GM12878 (cell line): Measurements from ENCODE around the gene ASGR1. TPM values are rescaled to one million over a fixed set of nuclear protein-coding genes. Genes with fewer than 3 reads are reported as not detected.

ENCODE experiments used
- BHLHE40 ChIP-seq, 2 experiments: fragments of 450-650 bp in 1 of 2; IDR thresholded peaks; 2 replicates each; pipeline ENCODE4 v1.6.1; 2011 to 2017; ENCODE audit warnings: low read depth in 2 of 2, borderline replicate concordance in 1 of 2, improper control_type of control experiment in 1 of 2, low read length in 1 of 2, mild to moderate bottlenecking in 1 of 2
- CBFB ChIP-seq: IDR thresholded peaks from 2 replicates; pipeline ENCODE4 v1.6.1; 2016; ENCODE audit warnings: antibody characterized with exemption, low read depth
- DPF2 ChIP-seq: fragments of 450-650 bp; IDR thresholded peaks from 2 replicates; pipeline ENCODE4 v1.6.1; 2017; ENCODE audit warnings: mild to moderate bottlenecking
- IKZF1 ChIP-seq: fragments of 450-650 bp; conservative IDR thresholded peaks from 2 replicates; pipeline ENCODE4 v1.6.1; 2017; ENCODE audit warnings: antibody characterized with exemption, mild to moderate bottlenecking
- MEF2B ChIP-seq: fragments of 450-650 bp; IDR thresholded peaks from 2 replicates; pipeline ENCODE4 v1.6.1; 2018; ENCODE audit warnings: mild to moderate bottlenecking, moderate library complexity; ENCODE audit not compliant: partially characterized antibody, poor library complexity, severe bottlenecking
- POU2F2 ChIP-seq: IDR thresholded peaks from 3 replicates; pipeline ENCODE4 v1.6.1; 2011; ENCODE audit warnings: low read depth, mild to moderate bottlenecking, low read length, borderline replicate concordance
- TAF1 ChIP-seq: IDR thresholded peaks from 2 replicates; pipeline ENCODE4 v1.6.1; 2011; ENCODE audit warnings: mild to moderate bottlenecking, low read depth, low read length, borderline replicate concordance
- ZNF217 ChIP-seq: fragments of 450-650 bp; IDR thresholded peaks from 2 replicates; pipeline ENCODE4 v1.6.1; 2017; ENCODE audit warnings: antibody characterized with exemption, mild to moderate bottlenecking
- ZNF384 ChIP-seq: IDR thresholded peaks from 2 replicates; pipeline ENCODE4 v1.6.1; 2012; ENCODE audit warnings: low read depth, mild to moderate bottlenecking, low read length, improper control_type of control experiment, borderline replicate concordance
- polyA plus RNA-seq, 11 experiments: library from polyadenylated mRNA; depleted of rRNA in 4 of 11; unstranded in 6 of 11; stranded (reverse) in 5 of 11; fragments of >200 nt; fragmentation: Nextera tagmentation in 4 of 11; fragmentation: Illumina TruSeq in 1 of 11; extraction: Ambion mirVana in 4 of 11; extraction: Trizol in 1 of 11; gene quantifications; 1 replicate in 1 of 11; 2 replicates in 10 of 11; pipeline versions ENCODE4 v1.2.1 to v1.2.3, GENCODE V29; 2011 to 2016; ENCODE audit warnings: inconsistent platforms in 2 of 11, missing spikeins in 2 of 11, low read depth in 1 of 11
- total RNA-seq, 4 experiments: library from RNA; depleted of rRNA in 3 of 4; stranded (reverse); fragments of >200 nt in 3 of 4; fragmentation: Illumina TruSeq in 1 of 4; extraction: Trizol in 1 of 4; gene quantifications; 2 replicates each; pipeline versions ENCODE4 v1.2.1 to v1.2.3, GENCODE V29; 2013 to 2021
- TF ChIP-seq, protein P1 (sequence below): fragments of 150-350 bp; IDR thresholded peaks from 2 replicates; pipeline ENCODE4 v1.6.1; 2014; ENCODE audit warnings: mild to moderate bottlenecking, low read depth, low read length
- TF ChIP-seq, protein P2 (sequence below): fragments of 450-650 bp; IDR thresholded peaks from 2 replicates; pipeline ENCODE4 v1.6.1; 2018; ENCODE audit warnings: mild to moderate bottlenecking, low read depth, moderate library complexity; ENCODE audit not compliant: partially characterized antibody
- TF ChIP-seq, protein P3 (sequence below), 3 experiments: IDR thresholded peaks in 2 of 3; conservative IDR thresholded peaks in 1 of 3; 2 replicates each; pipeline ENCODE4 v1.5.1; 2011; ENCODE audit warnings: low read depth in 3 of 3, low read length in 3 of 3, mild to moderate bottlenecking in 3 of 3, control low read depth in 2 of 3, moderate library complexity in 2 of 3, inconsistent platforms in 1 of 3, mixed read lengths in 1 of 3; ENCODE audit not compliant: control insufficient read depth in 2 of 3, insufficient read depth in 1 of 3; ENCODE audit errors: extremely low read depth in 1 of 3

The ASGR1 gene
- total and polyA plus RNA-seq, 10 of the 15 experiments (the other 5 are each of a cell fraction or from before 2014, with no cell fraction given), result 0.06 to 0.34 (median 0.14) TPM; not detected in 6

DNA sequence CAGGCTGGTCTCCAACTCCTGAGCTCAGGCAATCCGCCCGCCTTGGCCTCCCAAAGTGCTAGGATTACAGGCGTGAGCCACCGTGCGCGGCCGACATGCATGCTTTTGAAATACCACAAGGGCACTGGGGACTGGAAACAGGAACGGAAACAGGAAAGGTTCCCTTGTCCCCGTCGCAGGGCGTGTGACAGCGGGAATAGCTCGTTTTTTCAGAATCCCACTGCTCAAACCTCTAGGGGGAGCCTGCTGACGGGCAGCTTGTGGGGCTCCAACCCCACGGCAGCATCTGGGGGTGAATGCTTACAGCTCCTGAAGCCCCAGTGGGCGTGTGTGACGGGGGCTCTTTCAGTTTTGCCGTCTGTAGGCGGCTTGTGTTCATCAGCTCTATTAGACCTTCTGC lies 45.7 kb downstream of the ASGR1 start (continued):
- peak; percentile 56; the same call in 1 of the 2 replicates for TF ChIP-seq ZNF217
- TF ChIP-seq BHLHE40 (IDR thresholded peaks at IDR 0.05; ENCODE audit: borderline replicate concordance in 1 of 2, low read depth in 2 of 2, low read length in 1 of 2), result peak; percentile 34 to 69; a peak in 3 of 4 replicates
- peak; percentile 71 for TF ChIP-seq MEF2B
- TF ChIP-seq, protein P1, sequence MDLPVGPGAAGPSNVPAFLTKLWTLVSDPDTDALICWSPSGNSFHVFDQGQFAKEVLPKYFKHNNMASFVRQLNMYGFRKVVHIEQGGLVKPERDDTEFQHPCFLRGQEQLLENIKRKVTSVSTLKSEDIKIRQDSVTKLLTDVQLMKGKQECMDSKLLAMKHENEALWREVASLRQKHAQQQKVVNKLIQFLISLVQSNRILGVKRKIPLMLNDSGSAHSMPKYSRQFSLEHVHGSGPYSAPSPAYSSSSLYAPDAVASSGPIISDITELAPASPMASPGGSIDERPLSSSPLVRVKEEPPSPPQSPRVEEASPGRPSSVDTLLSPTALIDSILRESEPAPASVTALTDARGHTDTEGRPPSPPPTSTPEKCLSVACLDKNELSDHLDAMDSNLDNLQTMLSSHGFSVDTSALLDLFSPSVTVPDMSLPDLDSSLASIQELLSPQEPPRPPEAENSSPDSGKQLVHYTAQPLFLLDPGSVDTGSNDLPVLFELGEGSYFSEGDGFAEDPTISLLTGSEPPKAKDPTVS, result no peak
- TF ChIP-seq POU2F2, result peak; percentile 38; the same call in 1 of the 3 replicates
- peak; percentile 94 for TF ChIP-seq IKZF1
- TF ChIP-seq, protein P2, sequence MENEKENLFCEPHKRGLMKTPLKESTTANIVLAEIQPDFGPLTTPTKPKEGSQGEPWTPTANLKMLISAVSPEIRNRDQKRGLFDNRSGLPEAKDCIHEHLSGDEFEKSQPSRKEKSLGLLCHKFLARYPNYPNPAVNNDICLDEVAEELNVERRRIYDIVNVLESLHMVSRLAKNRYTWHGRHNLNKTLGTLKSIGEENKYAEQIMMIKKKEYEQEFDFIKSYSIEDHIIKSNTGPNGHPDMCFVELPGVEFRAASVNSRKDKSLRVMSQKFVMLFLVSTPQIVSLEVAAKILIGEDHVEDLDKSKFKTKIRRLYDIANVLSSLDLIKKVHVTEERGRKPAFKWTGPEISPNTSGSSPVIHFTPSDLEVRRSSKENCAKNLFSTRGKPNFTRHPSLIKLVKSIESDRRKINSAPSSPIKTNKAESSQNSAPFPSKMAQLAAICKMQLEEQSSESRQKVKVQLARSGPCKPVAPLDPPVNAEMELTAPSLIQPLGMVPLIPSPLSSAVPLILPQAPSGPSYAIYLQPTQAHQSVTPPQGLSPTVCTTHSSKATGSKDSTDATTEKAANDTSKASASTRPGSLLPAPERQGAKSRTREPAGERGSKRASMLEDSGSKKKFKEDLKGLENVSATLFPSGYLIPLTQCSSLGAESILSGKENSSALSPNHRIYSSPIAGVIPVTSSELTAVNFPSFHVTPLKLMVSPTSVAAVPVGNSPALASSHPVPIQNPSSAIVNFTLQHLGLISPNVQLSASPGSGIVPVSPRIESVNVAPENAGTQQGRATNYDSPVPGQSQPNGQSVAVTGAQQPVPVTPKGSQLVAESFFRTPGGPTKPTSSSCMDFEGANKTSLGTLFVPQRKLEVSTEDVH, result no peak
- TF ChIP-seq ZNF384, result no peak; the same call in 1 of the 2 replicates
- no peak for TF ChIP-seq CBFB
- TF ChIP-seq, protein P3, sequence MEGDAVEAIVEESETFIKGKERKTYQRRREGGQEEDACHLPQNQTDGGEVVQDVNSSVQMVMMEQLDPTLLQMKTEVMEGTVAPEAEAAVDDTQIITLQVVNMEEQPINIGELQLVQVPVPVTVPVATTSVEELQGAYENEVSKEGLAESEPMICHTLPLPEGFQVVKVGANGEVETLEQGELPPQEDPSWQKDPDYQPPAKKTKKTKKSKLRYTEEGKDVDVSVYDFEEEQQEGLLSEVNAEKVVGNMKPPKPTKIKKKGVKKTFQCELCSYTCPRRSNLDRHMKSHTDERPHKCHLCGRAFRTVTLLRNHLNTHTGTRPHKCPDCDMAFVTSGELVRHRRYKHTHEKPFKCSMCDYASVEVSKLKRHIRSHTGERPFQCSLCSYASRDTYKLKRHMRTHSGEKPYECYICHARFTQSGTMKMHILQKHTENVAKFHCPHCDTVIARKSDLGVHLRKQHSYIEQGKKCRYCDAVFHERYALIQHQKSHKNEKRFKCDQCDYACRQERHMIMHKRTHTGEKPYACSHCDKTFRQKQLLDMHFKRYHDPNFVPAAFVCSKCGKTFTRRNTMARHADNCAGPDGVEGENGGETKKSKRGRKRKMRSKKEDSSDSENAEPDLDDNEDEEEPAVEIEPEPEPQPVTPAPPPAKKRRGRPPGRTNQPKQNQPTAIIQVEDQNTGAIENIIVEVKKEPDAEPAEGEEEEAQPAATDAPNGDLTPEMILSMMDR (IDR thresholded peaks at IDR 0.05 in 2 of 3, conservative IDR thresholded peaks at IDR 0.05 in 1 of 3; ENCODE audit: control insufficient read depth in 2 of 3, extremely low read depth in 1 of 3, insufficient read depth in 1 of 3, low read depth in 3 of 3, low read length in 3 of 3), result peak; percentile 44 to 63 (median 58)
- peak; percentile 72; the same call in 1 of the 2 replicates for TF ChIP-seq DPF2
- 0 out of 2 replicates have a peak, but pooled peaks have one; percentile 29 for TF ChIP-seq TAF1
